IMR-90 (cell line): ENCODE results near the gene NUDCD2.

Experiments used
- CTCF ChIP-seq: conservative IDR thresholded peaks from 2 replicates; pipeline ENCODE4 v1.5.1; 2012; ENCODE audit warnings: mild to moderate bottlenecking, low read depth, low read length, improper control_type of control experiment
- RAD21 ChIP-seq: IDR thresholded peaks from 2 replicates; pipeline ENCODE4 v1.6.1; 2012; ENCODE audit warnings: low read length, improper control_type of control experiment

GRCh38 chr5:163397354-163397753 lies 62.5 kb downstream of the NUDCD2 start:
- no peak for TF ChIP-seq CTCF
- TF ChIP-seq RAD21: no peak
